NK-92 (cell line): ENCODE results near the gene CDKN2AIP.
A peak's percentile ranks its signal among the peaks of the same experiment; 100 is the strongest.

Source experiments
- DNase-seq: peaks from one replicate; lab custom pipeline; 2025; ENCODE audit not compliant: unreplicated experiment; lab: John Stamatoyannopoulos, UW

CDKN2AIP gene, protein sequence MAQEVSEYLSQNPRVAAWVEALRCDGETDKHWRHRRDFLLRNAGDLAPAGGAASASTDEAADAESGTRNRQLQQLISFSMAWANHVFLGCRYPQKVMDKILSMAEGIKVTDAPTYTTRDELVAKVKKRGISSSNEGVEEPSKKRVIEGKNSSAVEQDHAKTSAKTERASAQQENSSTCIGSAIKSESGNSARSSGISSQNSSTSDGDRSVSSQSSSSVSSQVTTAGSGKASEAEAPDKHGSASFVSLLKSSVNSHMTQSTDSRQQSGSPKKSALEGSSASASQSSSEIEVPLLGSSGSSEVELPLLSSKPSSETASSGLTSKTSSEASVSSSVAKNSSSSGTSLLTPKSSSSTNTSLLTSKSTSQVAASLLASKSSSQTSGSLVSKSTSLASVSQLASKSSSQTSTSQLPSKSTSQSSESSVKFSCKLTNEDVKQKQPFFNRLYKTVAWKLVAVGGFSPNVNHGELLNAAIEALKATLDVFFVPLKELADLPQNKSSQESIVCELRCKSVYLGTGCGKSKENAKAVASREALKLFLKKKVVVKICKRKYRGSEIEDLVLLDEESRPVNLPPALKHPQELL

DNA sequence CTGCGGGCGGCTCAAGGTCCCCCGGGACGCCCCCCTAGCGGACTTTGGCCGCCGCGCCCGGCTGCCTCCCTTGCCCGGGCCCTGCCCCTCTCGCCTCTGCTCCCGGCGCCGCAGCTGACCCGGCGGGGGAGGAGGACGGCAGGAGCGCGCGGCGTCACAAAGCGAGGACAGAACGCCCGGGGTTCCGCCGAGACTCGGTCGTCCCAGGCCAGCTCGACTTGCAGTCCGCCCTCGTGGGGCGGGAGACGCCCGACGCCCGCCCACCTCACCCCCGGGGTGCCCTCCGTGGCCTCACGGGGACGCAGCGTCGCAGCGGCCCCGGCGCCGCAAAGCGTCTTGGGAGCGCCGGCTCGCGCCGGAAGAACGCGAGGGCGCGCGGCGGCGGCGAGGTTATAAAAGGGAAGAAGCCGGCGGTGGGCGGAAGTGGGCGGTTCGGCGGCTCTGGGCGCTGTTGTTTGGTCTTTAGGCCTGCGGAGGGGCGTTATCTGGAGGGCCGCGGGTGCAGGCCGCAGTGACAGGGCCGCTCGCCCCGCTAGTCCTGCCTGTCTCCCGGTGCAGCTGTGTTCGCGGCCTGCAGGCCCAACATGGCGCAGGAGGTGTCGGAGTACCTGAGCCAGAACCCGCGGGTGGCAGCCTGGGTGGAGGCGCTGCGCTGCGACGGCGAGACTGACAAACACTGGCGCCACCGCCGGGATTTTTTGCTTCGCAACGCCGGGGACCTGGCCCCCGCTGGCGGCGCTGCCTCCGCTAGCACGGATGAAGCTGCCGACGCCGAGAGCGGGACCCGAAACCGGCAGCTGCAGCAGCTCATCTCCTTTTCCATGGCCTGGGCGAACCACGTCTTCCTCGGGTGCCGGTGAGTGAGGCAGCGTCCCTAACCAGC is at the start of gene CDKN2AIP:
TSS of gene CDKN2AIP (plus strand) at position 423 of the 883 bp plus-strand sequence. CDS start at position 585, 162 bp downstream.
- peak; percentile 68 for DNase-seq

DNA sequence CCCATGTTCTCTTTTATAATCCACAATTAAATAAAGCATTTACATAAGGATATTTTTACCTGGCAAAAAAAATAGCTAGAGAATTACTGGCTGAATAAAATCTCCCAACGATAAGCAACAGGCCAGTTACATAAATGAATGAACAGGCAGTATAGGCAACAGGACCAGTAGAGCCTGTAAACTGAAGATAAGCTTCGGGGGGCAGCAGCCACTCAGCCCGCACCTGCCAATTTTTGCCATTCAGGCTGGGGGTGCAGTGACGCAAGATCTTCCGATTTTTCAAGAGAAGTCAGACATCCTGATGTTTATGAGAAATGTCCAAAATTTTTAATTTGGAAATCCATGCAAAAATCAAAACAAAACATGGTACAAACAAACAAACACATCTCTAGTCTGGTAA is 49.0 kb upstream of the CDKN2AIP start:
- DNase-seq: no peak

- DNase-seq: no peak
These were observed 48.2 kb upstream of the CDKN2AIP start for GRCh38 chr4:183396227-183396637.

GRCh38 chr4:183397741-183398297 is 46.6 kb upstream of the CDKN2AIP start:
- no peak for DNase-seq

DNA sequence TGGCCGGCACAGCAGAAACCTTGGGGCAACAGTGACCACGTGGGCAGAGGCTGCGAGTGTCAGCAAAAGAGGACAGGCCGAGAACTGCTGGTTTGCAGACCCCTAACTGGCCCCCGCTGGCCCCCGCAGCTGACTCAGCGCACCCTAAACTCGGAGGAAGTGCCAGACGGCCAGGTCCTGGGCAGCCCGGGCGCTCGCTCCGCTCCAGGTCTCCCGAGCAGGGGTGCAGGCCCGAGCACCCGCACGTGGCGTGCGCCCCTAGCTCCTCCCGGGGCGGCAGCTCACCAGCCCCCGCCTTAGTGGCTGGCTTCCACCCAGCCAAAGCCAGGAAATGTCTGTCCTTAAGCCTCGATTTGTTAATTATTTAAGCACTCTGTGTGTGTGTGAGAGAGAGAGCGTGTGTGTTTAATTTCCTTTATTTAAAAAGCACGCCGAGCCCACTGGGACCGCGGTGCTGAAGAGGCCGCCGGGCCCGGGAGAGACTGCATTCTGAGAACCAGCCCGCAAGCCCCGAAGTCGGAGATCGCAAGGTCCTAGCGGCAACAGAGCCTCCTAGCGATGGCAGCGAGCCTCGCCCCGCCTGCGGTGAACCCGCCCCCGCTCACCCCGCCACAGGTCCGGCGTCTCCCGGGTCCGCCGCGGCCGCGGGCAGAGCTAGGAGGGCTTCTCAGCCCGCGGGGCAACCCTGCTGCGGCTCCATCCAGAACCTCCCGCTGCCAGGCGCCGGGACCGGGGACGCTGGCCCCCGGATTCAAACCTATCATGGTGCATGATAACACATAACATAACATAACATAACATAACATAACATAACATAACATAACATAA is 45.9 kb upstream of the CDKN2AIP start:
- DNase-seq: no peak

- no peak for DNase-seq
These were observed 45.3 kb upstream of the CDKN2AIP start for GRCh38 chr4:183399126-183399522.

DNA sequence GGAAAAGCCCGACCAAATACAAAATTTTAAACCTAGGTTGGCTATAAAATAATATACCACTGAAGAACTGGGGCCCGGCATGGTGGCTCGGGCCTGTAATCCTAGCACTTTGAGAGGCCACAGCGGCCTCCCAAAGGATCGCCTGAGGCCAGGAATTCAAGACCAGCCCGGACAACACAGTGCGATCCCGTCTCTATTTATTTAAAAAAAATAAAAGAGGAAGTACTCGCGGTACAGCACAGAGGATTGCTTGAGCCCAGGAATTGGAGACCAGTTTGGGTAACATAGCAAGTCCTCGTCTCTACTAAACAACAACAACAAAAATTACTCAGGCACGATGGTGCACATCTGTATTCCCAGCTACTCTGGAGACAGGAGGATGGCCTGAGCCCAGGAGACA is 44.8 kb upstream of the CDKN2AIP start:
- DNase-seq: no peak

GRCh38 chr4:183400035-183400434 is 44.4 kb upstream of the CDKN2AIP start:
- no peak for DNase-seq

DNA sequence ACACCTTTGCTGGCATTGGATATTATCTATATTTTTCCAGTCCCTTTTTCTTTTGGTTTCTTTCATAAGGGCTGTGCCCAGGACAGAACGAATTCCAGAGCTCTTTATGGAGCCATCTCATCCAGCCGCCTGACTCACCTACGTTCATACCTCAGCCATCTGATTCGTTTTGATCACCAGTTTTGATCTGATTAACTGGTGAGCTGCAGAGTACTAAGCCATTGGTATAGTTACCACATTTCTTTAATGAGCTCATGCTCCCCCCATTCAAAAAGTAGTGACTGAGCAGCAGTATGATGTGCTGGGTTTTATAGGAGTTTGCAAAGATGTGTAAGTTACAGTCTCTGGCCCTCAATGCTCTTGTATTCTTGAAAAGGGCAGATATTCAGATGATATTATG is 43.0 kb upstream of the CDKN2AIP start:
- DNase-seq: no peak

DNA sequence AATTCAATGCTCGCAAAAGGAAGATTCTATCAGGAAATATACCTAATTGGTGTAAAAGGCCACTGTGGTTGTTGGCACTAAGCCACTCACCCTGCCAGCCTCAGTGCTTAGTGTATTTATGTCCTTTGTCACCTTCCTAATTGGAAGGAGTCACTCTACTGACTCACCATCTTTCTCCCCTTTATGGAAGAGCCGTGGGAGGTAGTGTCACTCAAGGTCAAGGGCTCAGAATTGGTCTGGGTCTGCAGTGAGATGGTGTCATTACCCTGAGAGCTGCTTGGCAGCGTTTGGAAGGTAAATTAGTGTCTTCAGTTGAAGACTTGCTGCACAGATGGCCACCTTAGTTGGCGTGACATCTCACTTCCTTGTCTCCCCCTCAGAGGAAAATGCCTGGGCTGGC is 41.7 kb upstream of the CDKN2AIP start:
- DNase-seq: no peak

- DNase-seq: no peak
These were observed 41.0 kb upstream of the CDKN2AIP start for GRCh38 chr4:183403486-183403885.

DNA sequence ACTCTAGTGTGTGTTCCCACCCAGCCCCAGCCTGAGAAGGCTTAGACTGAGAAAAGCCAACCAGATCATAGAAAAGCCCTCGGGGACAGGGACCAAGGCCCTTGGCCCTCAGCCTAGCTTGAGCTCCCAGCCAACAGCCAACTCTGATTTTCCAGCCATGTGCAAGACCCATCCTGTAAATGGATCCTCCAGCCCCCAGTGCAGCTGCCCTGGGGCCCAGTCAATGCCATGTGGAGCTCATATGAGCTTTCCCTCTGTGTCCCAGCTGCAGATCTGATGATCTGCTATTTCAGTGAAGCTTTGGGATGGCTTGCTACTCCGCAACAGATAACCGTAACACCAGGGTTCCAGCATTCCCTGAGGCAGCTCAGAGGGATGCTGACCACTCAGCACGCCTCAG is 40.5 kb upstream of the CDKN2AIP start:
- no peak for DNase-seq

- DNase-seq: no peak
These were observed 39.1 kb upstream of the CDKN2AIP start for GRCh38 chr4:183405303-183405702.

DNA sequence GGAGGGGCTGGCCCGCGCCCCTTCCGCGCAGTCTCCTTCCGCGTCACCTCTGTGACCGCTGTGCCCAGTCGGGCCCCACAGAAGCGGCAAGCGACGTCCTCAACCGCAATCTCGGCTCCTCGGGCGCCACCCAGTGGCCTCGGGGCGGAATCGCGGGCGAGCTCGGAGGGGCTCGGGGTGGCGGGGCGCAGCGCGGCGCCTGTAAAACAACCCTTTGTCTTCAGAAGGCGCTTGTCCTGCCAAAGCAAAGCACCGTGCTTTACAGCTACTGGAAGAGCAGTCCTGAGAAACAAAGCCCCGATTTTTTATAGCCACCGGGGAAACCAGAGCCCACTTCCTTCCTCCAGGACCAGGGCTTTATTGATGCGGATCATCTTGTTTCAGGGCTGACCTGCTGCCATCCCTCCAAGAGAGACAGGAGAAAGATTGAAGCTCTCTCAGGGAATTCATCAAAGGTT is 37.3 kb upstream of the CDKN2AIP start:
- DNase-seq: peak; percentile 8

GRCh38 chr4:183407635-183408464 is 36.6 kb upstream of the CDKN2AIP start:
- no peak for DNase-seq

- no peak for DNase-seq
These were observed 35.6 kb upstream of the CDKN2AIP start for GRCh38 chr4:183408796-183409195.

- no peak for DNase-seq
These were observed 35.0 kb upstream of the CDKN2AIP start for GRCh38 chr4:183409483-183409882.

- DNase-seq: no peak
These were observed 34.5 kb upstream of the CDKN2AIP start for GRCh38 chr4:183409934-183410333.

DNA sequence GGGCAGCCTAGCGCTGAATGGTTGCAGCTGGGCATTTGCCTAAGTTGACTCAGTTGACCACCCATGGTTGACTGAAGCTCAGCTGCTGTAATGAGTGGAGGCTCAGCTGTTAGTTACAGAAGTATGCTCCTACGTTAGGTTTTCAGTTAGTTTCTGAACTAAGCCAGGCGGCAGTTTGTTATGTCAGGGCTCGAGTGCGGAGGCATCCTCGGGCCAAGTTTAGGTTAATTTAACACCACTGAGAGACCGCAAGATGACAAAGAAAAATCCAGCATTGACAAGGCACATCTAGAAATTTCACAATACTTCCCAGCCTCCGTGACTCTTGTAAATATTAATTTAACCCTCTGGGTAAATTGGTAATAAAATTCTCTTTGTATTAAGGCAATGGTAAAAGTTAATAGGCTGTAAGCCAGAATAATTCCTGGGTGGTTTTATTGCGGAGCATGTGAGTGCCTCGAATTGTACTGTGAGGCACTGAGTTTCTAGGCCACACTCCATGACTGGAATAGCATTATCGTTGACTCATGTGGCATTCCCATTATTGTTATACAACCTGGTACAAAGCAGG is 33.1 kb upstream of the CDKN2AIP start:
- DNase-seq: no peak
